Prostate gland (tissue), 2 donors: Measurements from ENCODE around the gene MTHFD2L. TPM values are rescaled to one million over a fixed set of nuclear protein-coding genes. Genes with fewer than 3 reads are reported as not detected.

Source experiments
- DNase-seq: peaks from one replicate; pipeline ENCODE4 v3.0.0-alpha.2; 2019; ENCODE audit warnings: low spot score
- H3K27ac ChIP-seq, 2 donors: fragments of 200-600 bp; sonication (generic); 2 replicates each; pipeline ENCODE4 v1.5.1; 2017 to 2019
- H3K27me3 ChIP-seq: fragments of 200-600 bp; sonication (generic); replicated peaks from 2 replicates; pipeline ENCODE4 v1.5.1; 2019; ENCODE audit not compliant: insufficient read depth
- H3K36me3 ChIP-seq, 2 donors: fragments of 200-600 bp; sonication (generic); 1 replicate in 1 of 2; 2 replicates in 1 of 2; pipeline versions ENCODE4 v1.5.1 to v1.8.1; 2017 to 2019
- H3K4me1 ChIP-seq: fragments of 200-600 bp; sonication (generic); replicated peaks from 2 replicates; pipeline ENCODE4 v1.5.1; 2019
- H3K4me3 ChIP-seq, 2 donors: fragments of 200-600 bp; sonication (generic); 2 replicates each; pipeline ENCODE4 v1.5.1; 2017 to 2019
- H3K9me3 ChIP-seq: fragments of 200-600 bp; sonication (generic); 2 replicates; pipeline ENCODE4 v1.5.1; 2017
- POLR2A ChIP-seq: fragments of 450-650 bp; IDR thresholded peaks from one replicate; pipeline ENCODE4 v1.6.1; 2016; ENCODE audit warnings: antibody characterized with exemption, mild to moderate bottlenecking
- POLR2AphosphoS5 ChIP-seq: sonication (generic); formaldehyde crosslinking; IDR thresholded peaks from one replicate; pipeline ENCODE4 v1.6.1; 2017; ENCODE audit warnings: antibody characterized with exemption
- WGBS: methylation state at CpG from one replicate; pipeline ENCODE4 v1.1.5; 2018; 5-methylcytosine and 5-hydroxymethylcytosine counted together
- intact Hi-C: fragments of 100-400 bp; cut with DNase I; formaldehyde crosslinking; loops from one replicate; pipeline ENCODE4 v1.14.2; 2022
- total RNA-seq, 2 donors: library from RNA; depleted of rRNA; stranded (reverse); fragments of >200 nt; gene quantifications; one replicate each; pipeline ENCODE4 v1.1.0, GENCODE V29; 2016
- TF ChIP-seq, protein P1 (sequence below), 4 experiments: fragments of 200-600 bp in 2 of 4; fragments of 450-650 bp in 2 of 4; sonication (generic) in 2 of 4; IDR thresholded peaks; 1 replicate in 3 of 4; 2 replicates in 1 of 4; pipeline ENCODE4 v1.5.1; 2016 to 2019; ENCODE audit warnings: antibody characterized with exemption in 4 of 4, mild to moderate bottlenecking in 2 of 4, moderate library complexity in 2 of 4

Gene MTHFD2L
- total RNA-seq, 2 donors from 2014 or later: 15.8 to 19.9 TPM

DNA sequence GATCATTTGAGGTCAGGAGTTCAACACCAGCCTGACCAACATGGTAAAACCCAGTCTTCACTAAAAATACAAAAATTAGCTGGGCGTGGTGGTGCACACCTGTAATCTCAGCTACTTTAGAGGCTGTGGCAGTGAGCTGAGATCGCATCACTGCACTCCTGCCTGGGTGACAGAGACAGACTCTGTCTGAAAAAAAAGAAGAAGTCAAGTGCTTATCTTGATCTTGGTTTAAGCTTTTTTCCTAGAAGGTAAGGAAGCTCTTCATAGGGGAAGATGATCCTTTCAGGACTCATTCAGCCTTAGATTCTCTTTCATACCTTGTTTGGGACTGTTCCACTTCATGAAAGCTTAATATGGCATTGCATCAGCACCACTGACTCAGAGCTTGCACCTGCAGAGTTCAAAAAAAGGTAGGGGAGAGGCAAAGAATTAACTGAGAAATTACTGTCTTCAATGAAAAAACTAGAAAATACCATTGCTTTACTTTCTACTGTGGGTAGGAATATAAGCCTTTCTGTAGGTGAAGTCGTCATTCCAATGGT, 79.6 kb downstream of the MTHFD2L start:
- intact Hi-C loops: no loop called here
- TF ChIP-seq, protein P1, sequence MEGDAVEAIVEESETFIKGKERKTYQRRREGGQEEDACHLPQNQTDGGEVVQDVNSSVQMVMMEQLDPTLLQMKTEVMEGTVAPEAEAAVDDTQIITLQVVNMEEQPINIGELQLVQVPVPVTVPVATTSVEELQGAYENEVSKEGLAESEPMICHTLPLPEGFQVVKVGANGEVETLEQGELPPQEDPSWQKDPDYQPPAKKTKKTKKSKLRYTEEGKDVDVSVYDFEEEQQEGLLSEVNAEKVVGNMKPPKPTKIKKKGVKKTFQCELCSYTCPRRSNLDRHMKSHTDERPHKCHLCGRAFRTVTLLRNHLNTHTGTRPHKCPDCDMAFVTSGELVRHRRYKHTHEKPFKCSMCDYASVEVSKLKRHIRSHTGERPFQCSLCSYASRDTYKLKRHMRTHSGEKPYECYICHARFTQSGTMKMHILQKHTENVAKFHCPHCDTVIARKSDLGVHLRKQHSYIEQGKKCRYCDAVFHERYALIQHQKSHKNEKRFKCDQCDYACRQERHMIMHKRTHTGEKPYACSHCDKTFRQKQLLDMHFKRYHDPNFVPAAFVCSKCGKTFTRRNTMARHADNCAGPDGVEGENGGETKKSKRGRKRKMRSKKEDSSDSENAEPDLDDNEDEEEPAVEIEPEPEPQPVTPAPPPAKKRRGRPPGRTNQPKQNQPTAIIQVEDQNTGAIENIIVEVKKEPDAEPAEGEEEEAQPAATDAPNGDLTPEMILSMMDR (IDR thresholded peaks at IDR 0.05): no peak
- TF ChIP-seq POLR2A: no peak
- TF ChIP-seq POLR2AphosphoS5: no peak
- no peak overlapping the region for H3K4me3 ChIP-seq

DNA sequence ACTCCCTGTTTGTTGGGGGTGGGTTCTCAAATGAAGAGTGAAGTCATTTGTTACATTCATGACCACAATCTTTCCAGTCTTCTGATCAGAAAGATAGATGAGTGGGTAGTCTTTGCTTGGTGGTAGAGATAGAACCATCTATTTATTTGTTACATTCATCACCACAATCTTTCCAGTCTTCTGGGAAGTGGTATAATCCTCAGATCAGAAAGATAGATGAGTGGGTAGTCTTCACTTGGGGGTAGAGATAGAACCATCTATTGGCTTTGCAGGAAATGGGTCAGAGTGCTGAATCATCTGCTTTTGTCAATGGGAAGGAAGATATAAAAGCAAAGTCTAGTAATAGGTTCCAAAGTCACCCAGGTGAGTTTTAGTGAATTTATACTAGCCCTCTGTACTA, 86.1 kb downstream of the MTHFD2L start:
- H3K9me3 ChIP-seq: no peaks in the 10 kb centered on the region
- DNase-seq: no peak
- no peak overlapping the region for H3K4me3 ChIP-seq
- TF ChIP-seq, protein P1 (IDR thresholded peaks at IDR 0.05): no peak
- TF ChIP-seq POLR2A (no peak), POLR2AphosphoS5 (no peak)
- no peaks in the 10 kb centered on the region for H3K4me1 ChIP-seq
- no peak overlapping the region for H3K27ac ChIP-seq
- H3K36me3 ChIP-seq: no peaks in the 10 kb centered on the region
- no peaks in the 10 kb centered on the region for H3K27me3 ChIP-seq
- intact Hi-C loops: no loop called here

More for the DNA sequence above, 79.6 kb downstream of the MTHFD2L start:
- Histone ChIP-seq H3K36me3 (no peaks in the 10 kb centered on the region), H3K27me3 (no peaks in the 10 kb centered on the region), H3K27ac (no peak overlapping the region), H3K4me1 (no peaks in the 10 kb centered on the region), H3K9me3 (no peaks in the 10 kb centered on the region)
- DNase-seq: no peak
- WGBS: 95% methylated on average over 3 of the region's 3 CpGs

DNA sequence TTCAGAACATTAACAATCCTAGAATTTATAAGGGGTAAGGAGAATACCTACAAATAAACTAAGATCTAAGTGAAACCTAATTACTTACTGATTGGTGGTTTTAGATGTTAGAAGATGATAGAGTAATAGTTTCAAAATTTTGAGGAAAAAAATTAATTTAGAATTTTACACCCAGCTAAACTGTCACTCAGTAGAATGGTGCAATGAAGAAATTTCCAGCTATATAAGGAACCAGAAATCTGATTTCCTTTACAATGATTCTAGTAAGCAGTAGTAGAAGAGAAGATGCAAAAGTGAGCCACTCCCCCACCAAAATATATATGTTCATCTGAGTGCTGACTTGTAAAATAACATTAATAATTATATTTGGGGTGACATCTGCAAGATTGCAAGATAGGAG, 95.0 kb downstream of the MTHFD2L start:
- no peak for DNase-seq
- H3K27ac ChIP-seq: no peak overlapping the region
- H3K9me3 ChIP-seq: no peaks in the 10 kb centered on the region
- no peaks in the 10 kb centered on the region for H3K4me1 ChIP-seq
- TF ChIP-seq POLR2A (no peak), POLR2AphosphoS5 (no peak)
- TF ChIP-seq, protein P1 (IDR thresholded peaks at IDR 0.05): no peak
- no peak overlapping the region for H3K4me3 ChIP-seq
- intact Hi-C loops: no loop called here
- no peaks in the 10 kb centered on the region for H3K27me3 ChIP-seq
- H3K36me3 ChIP-seq: no peaks in the 10 kb centered on the region

DNA sequence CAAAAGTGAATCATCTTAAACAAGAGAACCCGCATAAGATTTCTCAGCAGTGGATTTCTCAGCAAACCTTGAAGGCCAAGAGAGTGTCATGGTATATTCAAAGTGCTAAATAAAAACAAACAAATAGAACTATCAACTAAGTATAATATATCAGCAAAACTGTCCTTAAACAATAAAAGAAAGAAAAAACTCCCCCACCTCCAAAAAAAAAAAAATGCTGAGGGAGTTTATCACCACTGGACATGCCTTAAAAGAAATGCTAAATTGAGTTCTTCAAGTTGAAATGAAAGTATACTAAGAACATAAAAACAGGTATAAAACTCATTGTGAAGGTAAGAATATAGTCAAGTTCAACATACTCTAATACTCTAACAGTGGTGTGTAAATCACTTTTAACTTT, 96.5 kb downstream of the MTHFD2L start:
- intact Hi-C loops: no loop called here
- H3K27me3 ChIP-seq: no peaks in the 10 kb centered on the region
- H3K36me3 ChIP-seq: no peaks in the 10 kb centered on the region
- DNase-seq: no peak
- no peaks in the 10 kb centered on the region for H3K9me3 ChIP-seq
- no peak overlapping the region for H3K4me3 ChIP-seq
- H3K27ac ChIP-seq: no peak overlapping the region
- H3K4me1 ChIP-seq: no peaks in the 10 kb centered on the region
- WGBS: 100% methylated on average over 1 of the region's 1 CpG
- TF ChIP-seq, protein P1 (IDR thresholded peaks at IDR 0.05): no peak
- TF ChIP-seq POLR2AphosphoS5: no peak

DNA sequence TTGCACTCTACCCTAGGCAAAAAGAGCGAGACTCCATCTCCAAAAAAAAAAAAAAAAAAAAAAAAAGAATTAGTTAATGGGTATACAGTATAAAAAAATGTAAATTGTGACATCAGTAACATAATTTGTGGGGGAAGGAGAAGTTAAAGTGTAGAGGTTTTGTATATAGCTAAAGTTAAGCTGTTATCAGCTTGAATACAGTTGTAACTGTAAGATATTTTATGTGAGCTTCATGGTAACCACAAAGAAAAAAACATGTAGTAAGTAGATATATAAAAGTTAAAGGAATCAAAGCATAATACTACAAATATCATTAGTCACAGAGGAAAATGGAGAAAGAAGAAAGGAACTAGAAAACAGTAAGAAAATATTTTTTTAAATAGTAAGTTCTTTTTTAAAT, 97.2 kb downstream of the MTHFD2L start:
- TF ChIP-seq POLR2A (no peak), POLR2AphosphoS5 (no peak)
- TF ChIP-seq, protein P1 (IDR thresholded peaks at IDR 0.05): no peak
- 100% methylated on average over 1 of the region's 1 CpG for WGBS
- H3K4me1 ChIP-seq: no peaks in the 10 kb centered on the region
- no peak for DNase-seq
- no peak overlapping the region for H3K27ac ChIP-seq
- H3K4me3 ChIP-seq: no peak overlapping the region
- intact Hi-C loops: no loop called here
- no peaks in the 10 kb centered on the region for H3K9me3 ChIP-seq
- H3K36me3 ChIP-seq: no peaks in the 10 kb centered on the region
- no peaks in the 10 kb centered on the region for H3K27me3 ChIP-seq
